T-helper 2 cell treated with Interferon-gamma antibody and Interleukin-4, amounts not matched to agents 100 ng/mL and 5 ng/mL, for 36 hours (primary cell): ENCODE measurements around the gene CACNA2D4. TPM values are rescaled to one million over a fixed set of nuclear protein-coding genes. Genes with fewer than 3 reads are reported as not detected.

ENCODE experiments used
- intact Hi-C: fragments of 100-400 bp; cut with micrococcal nuclease; formaldehyde crosslinking; loops from one replicate; pipeline ENCODE4 v1.15.1; 2023
- total RNA-seq: library from RNA; stranded (reverse); gene quantifications from 2 replicates; pipeline ENCODE4 v1.2.3, GENCODE V29; 2022

Gene CACNA2D4
- total RNA-seq, 1 donor from 2014 or later: 15.3 TPM

DNA sequence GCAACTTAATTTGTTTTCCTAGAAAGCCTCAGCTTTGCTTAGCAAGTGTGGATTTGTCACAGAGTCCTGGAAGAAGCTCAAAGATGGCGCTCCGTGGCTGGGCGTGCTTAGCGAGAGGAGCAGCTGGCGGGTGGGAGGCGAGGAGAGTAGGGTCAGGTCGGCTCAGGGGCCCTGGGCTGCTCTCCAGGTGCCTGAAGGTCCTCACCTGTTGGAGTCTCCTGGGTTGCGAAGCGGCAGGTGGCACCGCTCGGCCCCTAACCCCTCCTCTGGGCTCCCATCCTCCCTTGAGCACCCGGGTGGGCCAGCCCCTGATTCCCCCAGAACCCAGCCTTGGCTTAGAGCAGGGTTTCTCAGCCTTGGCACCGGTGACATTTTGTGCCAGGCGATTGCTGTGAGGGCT, 73.0 kb downstream of the CACNA2D4 start:
- intact Hi-C loops: no loop called here

DNA sequence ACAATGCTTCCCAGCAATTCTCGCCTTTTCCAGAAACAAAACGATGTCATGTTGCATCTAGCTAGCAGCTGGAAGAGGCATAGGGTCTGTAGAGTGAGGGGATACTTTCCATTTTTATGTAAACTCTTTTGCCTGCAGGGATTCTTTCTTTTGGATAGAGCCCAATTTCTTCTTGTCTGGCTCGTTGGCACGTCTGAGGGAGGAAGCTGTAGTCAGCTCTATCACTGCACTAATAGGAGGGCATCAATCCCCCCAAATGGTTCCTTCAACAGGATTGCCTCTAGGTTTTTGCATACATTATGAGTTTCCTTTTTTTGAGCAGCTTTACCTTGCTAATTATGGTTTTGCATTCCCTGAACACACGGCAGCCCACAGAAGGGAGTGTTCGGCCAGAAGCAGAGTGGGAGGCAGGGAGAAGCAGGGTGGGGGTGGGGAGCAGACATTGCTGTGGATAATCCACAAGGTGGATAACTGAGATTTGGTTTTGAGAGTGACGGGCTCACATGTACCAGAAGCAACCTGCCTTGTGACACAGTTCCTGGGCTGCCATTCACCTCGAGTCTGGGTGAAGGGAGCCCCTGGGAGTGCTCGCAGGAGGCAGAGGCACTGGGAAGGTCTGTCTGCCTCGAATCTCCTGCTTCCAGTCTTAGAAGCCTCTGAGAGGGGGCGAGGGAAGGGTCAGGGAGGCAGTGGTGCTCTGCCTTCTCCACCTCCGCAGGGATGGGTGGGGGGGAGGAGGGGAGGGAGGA, 73.6 kb downstream of the CACNA2D4 start:
- intact Hi-C loops: no loop called here

DNA sequence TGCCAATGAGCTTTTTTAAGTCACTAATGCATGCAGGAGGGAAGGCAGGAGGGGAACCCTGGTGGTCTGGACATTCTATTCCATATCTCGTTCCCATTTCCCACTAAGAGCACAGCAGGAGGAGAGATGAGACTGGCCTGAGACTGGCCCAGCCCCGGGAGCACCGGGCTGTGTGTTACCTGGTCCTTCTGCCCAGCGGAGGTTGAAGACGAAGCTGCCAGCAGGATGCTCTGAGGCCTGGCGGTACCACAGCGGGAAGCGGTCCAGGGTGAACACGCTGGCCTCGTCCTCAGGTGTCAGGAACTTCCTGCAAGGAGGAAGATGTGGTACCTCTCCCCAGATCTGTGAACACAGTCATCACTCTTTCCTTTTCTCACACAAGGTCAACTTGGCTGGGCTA, 74.2 kb downstream of the CACNA2D4 start:
- intact Hi-C loops: no loop called here

DNA sequence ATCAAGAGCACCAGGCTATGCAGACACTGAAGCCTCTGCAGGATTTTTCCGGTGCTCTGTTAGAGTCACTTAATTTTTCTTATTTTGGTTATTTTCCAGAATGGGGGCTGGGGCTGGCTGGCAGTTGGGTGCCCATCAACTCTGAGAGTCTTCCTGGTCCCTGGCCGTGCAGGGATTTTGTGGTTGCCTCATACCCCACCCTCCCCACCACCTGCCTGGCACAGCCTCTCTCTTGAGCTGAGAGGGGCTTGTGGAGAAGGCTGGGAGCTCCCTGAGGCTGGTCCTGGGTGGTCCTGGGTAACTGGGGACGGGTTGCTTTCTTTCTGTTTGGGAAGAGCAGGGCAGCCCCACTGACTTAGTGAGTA, 74.8 kb downstream of the CACNA2D4 start:
- intact Hi-C loops: no loop called here

DNA sequence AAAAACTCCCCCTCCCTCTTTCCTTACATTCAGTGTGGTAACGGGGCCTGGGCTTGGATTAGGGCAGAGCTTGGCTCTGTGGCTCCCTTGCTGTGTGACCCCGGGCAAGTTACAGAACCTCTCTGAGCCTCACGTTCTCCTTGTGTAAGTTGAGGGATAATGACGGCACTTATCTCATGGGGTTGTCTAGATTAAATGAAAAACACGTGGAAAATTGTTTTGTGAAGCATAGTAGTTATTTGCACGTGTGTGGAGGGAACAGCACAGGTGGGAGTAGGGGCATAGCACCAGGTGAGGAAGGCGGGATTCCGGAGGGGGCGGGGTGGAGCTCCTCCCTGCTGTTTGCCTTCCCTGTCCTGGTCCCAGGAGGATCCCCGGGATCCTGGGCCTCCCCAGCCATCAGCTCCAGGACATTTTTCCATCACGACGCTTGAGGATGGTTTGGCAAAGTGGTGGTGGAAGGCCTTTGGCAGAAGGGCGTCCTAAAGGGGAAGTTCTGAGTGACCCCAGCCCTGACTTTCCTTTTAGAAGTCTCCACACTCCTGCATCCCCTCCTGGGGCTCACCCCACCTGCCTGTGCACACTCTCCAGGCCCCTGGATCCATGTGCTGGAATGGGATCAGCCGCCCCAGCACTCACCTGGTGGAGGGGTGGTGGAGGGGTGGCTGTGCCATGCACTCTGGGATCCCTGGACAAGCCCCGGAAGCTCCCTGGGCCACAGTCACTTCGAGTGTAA, 75.4 kb downstream of the CACNA2D4 start:
- intact Hi-C loops: no loop called here

DNA sequence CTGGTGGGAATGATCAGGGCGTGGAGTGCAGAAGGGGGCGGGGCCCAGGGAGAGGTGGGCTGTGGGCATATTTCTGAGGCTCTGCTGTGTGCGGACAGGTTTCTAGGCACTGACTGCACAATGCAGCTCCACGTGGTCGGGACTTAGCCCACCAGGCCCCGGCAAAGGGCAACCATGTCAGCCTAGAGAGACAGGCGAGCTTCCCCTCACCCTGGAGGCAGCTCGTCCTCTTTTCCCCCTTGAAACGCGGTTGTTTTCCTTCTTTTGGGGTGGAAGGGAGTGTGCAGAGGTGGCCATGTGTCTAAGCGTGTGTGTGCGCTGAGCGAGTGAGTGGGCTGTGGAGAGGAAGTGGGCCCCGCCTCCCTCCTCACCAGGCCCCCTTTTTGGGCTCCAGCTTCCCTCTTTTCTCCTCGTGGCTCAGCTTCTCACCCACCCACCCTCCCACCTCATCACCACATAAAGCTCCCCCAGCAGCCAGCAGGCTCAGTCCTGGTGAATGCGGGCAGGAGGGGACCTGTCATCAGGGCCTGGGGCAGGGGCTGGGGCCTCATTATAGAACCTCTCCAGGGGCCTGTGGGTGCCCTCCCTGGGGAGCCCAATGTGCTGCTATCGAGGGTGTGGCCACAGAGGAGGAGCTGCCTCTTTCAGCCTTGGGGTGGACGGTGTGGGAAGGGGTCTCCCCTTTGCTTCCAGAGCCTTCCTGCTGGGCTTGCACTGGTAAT, 76.1 kb downstream of the CACNA2D4 start:
- intact Hi-C loops: no loop called here

DNA sequence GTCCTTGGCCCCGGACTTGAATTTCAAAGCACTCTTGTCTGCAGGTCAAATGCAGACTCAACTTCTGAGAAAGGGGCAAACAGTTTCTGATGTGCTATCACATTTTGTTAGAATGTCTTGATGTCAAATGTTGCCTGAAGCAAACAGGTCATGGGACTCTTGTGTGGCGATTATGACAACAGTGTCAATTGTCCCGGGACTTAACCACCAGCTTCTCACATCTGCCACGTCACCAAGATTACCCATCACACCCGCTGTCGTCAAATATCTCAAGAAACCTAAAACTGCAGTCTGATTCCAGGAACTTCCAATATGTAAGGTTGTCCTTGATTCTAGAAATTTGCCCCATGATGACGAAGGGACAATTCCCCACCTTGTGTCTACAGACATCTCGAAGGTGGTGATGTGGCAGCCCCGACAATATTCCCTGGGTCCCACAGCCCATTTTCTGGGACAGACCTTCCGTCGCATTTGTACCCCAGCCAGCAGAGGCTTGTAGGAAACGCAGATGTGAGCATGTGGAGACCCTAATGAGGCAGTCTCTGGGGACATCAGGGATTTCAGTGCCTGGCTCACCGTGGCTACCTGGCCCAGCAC, 76.8 kb downstream of the CACNA2D4 start:
- intact Hi-C loops: no loop called here

DNA sequence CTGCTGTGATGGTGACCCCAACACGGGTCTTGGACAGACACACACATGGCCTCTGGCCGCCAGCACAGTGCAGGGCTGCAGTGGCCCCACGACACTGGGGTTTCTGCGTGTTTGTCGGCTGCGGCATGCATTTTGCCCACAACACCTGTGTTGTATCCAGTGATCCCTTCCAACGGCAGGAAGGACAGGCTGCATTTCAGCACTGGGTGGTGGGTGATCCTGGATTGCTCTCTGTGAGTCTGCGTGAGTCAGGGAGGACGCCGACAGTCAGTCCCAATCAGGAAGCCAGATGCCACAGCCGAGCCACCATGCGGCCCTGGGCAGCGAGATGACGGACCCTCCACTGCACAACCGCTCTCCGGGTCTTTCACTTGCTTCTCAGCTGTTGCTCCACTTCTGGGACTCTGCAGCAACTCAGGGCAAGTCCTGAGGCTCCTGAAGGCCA, 77.4 kb downstream of the CACNA2D4 start:
- intact Hi-C loops: no loop called here

DNA sequence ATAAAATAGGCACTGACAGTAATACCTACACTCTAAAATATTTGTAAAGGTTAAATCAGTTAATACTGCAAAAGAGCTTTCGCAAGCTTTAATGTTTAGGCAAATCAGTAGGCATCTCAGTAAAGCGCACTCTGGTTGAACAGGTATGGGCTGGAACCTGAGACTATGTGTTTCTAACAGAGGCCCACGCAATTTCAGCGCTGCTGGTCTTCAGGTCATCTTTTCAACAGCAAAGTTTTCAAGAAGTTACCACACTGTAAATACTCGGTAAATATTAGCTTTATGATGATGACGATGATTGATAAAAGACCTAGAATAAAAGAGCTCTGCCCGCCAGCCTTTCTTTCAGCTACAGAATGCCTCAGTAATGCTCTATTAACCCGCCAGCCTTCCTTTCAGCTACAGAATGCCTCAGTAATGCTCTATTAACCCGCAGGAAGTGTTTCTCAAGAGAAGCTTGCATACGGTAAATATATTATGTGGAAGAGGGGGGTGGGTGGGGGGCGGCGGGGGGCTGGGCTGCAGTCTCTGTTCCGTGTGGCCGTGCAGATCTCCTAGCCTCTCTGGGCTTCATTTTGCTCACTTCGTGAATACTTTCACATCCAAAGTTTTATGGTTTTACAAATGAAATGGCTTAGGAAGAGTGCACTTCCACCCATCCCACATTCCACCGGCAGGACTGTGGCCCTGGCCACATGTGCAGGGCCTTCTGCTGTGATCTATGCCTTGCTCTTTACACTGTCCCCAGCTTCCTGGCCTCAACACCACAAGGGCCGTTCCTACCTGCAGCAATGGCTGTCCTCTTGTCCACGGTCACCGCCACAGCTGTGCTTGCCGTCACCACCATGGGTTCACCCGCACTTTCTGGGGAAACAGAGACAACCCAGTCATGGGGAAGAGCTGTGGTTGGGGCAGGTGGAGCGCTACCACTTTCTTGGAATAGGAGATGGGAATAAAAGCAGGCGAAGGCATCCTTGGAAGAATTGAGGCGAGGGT, 78.2 kb downstream of the CACNA2D4 start:
- intact Hi-C loops: no loop called here

DNA sequence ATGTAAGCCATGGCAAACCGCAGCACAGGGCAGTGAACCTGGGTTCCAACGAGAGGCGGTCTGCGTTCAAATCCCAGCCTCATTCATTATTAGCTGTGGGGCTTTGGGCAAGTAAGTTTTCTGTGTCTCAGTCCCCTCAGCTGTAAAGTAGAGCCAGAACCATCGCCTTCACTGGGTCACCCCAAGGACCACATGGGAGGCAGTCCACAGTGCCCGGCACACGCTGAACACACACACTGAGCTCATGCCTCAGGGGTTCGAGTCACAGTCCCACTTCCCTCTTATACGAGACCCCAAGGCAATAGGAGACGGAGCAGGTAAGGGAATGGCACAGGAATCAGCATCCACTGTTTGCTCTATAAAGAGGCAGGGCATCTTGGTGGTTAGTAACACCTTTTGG, 79.0 kb downstream of the CACNA2D4 start:
- intact Hi-C loops: no loop called here

DNA sequence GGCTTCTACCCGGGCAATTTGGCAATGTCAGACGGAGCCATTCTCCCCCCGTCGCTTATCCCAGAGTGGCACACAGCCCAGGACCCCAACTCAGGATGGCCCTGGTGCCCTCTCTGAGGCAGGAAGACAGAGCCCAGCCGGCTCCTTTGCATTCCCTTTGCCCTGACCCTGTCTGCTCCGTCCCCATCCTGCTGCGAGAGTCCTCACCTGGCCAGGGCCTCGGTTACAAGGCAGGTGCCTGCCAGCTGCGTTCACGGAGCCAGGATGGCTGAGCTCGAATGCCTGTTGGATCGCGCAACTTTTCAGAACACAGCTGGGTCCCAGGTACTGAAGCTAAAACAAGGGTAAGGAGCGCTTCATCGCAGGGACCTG, 79.5 kb downstream of the CACNA2D4 start:
- intact Hi-C loops: no loop called here

DNA sequence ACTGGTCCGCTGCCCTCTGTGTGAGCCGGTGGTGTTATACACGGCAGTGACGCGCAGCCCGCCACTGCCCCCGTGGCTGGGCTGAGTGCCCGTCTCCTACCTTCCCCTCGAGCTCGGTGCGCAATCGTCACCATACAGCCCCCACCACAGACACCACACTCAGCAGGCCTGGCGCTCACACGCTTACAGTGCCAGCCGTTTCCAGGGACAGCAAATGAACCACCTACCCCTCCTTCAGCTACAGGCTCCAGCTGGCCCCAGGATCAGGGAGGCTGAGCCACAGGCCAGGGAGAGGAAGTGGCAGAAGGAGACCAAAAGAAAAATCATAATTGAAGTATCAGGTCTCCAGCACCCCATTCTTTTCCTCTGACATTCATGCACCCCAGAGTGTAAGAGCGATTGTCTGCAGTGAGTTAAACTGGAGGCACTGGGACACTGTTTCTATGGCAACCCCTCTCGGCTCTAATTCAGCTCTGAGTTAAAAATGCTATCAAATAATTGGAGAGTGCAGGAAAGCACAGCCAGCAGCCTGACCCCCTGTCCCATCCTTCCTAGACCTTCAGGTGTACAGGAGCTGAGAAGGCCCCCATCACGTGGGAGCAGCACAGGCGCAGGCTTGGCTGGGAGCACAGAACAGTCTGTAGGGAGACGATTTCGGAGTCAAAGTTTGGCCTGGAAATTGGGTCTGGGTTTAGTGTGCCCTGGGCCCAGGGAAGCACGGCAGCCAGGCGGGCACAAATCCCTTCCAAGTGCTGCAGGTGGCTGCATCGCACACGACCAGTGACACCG, 80.1 kb downstream of the CACNA2D4 start:
- intact Hi-C loops: no loop called here

DNA sequence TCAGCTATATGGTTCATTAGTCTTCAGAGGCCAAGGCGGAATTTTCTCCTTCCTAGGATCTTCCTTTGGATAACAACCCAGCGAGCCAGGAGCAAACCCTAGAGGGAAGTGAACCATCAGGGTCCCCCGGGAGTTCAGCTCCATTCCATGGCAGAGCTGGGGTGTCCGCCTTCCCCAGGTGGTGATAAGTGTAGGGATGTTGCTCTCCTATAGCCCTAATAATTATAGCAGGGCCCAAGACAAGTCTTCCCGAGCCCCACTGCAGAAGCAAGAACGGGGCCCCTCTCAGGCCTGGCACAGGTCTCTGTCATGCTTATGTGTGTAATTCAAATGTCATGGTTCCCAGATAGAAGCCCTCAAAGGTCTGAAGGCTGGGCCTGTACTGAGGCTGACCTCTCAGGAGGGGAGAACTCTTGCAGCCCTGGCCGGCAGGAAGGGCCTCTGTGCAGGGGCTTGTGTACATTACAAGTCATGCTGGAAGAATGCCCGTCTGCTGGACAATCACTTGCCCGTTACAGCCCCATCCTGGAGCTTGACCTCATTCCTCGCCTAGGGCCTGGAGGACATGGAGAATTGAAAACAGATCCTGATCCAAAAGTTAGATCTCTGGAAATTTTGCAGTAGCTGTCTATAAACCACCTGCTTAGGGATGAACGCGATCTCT, 80.8 kb downstream of the CACNA2D4 start:
- intact Hi-C loops: no loop called here

DNA sequence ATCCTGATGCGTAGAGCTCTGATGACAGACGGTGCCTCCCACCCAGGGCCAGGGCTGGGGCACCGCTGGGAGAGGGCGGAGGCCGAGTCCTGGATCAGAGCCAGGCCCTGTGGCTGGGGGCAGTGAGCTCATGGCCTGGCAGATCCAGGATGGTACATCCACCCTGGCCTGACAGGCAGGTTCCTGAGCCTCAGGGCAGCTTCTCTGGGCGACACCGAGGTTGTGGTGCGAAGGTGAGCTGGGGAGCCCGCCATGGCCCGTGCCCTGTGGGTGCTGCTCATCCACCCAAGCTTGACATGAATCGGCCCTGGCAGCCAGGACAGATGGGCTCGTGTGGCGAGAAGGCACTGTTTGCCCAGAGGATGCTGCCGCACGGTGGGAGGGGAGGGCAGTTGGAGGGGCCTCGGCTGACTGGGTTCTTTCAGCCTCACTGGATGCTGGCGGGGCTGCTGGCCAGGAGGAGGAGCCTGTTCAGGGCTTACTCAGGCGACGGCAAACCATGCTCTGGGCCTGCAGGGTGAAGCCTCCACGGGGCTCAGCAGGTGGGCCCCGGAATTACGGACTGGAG, 81.5 kb downstream of the CACNA2D4 start:
- intact Hi-C loops: no loop called here

DNA sequence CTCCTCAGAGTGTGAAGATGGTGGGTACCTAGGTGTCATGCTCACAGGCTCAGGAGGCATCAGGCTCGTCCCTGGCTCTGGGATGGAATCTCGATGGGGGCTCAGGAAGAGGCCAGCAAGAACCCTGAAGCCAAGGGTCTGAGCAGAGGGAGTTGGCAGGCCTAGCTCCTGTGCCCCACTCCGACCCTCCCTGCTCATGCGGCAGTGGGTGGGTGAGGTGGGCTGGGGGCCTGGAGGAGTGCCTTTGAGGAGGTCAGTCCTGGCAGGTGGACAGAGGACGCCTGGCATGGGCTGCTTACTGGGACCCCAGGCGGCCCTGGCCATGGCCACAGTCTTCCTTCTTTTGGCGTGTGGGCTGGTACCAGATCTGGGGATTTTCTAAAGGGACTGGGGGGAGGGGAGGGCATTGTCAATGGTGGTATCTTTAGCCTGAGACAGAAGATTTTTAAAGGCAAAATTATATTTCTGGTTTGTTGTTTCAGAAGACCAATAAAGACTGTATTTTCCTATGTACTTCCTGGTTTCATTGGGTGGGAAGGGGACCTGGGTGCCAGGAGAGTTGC, 82.1 kb downstream of the CACNA2D4 start:
- intact Hi-C loops: no loop called here

DNA sequence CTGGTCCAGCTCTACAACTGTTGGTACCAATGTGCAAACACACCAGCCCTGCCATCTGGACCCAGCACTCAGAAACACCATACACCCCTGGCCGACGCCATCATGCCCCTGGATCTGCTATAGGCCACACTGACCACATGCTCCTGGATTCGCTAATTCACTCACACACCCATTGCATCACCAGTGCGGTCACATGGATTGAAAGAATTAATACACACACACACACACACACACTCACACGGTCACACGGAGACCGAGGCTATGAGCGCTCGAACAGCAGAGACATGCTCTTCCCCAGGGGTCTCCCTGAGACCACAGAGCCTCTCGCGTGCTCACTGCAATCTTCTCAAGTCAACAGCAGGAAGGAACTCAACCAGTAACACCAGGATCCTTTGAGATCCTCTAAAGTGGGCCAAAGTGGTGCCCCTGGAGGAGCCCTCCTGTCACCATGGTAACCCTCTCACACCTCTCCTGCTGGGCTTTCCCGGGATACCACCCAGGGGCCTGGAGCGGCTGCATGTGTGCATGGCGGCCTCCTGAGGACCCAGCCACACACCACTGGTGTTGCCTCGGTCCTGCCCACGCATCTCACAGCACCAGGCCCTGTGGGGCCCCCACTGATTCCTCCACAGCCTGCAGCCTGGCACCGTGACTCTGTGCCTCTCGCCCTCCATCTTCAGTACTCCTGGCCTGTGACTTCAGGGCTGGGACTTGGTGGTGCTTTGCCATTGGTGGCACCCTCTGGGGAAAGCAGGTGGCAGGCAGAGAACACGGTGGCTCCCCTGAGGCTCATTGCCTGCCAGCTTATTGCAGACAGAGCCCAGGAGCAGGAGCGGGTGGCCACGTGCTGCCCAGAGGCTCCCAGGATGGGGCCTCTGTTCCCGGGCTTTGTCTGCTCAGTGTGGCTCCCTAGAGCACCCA, 83.0 kb downstream of the CACNA2D4 start:
- intact Hi-C loops: no loop called here

DNA sequence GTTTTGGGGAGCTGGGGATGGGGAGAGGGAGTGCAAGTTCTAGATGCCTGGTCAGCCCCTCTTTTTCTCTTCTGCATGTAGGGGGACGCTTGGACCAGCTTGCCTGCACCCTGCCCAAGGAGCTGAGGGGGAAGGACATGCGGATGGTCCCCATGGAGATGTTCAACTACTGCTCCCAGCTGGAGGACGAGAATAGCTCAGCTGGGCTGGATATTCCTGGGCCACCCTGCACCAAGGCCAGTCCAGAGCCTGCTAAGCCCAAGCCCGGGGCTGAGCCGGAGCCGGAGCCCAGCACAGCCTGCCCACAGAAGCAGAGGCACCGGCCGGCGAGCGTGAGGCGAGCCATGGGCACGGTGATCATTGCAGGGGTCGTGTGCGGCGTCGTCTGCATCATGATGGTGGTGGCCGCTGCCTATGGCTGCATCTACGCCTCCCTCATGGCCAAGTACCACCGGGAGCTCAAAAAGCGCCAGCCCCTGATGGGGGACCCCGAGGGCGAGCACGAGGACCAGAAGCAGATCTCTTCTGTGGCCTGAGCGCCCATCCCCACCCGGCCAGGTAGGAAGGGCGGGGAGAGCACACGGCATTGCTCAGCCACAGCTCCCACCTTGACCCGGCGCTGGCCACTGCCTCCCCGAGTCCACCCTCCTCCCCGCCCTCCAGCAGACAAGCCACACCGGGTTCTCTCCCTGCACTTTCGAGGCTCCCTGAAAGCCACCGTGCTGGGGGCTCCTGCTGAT, 84.1 kb downstream of the CACNA2D4 start:
- intact Hi-C loops: no loop called here
